Measurements from ENCODE around the gene COL9A2.

COL9A2 gene

DNA sequence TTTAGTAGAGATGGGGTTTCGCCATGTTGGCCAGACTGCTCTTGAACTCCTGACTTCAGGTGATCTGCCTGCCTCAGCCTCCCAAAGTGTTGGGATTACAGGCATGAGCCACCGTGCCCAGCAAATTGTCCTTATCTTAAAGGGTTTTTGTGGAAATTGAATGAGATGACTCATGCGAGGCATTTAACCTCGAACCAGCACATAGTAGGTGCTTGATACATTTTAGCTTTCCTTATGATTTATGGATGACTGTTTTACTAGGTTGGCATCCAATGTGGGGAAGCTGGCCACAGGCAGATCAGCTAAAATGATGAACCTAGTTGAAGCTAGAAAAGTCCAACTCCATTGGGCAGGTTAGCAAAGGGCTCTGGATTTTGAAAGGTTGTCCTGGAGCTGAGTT is 1.4 kb upstream of the COL9A2 start:
- no peak overlapping the region for H2AFZ ChIP-seq (ENCODE audit: low read length, unreplicated experiment)
- H3K4me3 ChIP-seq (ENCODE audit: low read depth, low read length) = no peak overlapping the region
- H3K36me3 ChIP-seq (ENCODE audit: insufficient read depth, low read length) = no peaks in the 10 kb centered on the region
- peaks cover 26% of the 10 kb centered on the region for H3K4me1 ChIP-seq (ENCODE audit: control insufficient read depth, insufficient read depth, low read length, unreplicated experiment)
- no peaks in the 10 kb centered on the region for H3K79me2 ChIP-seq (ENCODE audit: control insufficient read depth, insufficient read depth, low read length, unreplicated experiment)
- H3K27me3 ChIP-seq (ENCODE audit: insufficient read depth, low read length) = peaks cover 30% of the 10 kb centered on the region
- H3K27ac ChIP-seq (ENCODE audit: low read depth, low read length) = no peak overlapping the region

DNA sequence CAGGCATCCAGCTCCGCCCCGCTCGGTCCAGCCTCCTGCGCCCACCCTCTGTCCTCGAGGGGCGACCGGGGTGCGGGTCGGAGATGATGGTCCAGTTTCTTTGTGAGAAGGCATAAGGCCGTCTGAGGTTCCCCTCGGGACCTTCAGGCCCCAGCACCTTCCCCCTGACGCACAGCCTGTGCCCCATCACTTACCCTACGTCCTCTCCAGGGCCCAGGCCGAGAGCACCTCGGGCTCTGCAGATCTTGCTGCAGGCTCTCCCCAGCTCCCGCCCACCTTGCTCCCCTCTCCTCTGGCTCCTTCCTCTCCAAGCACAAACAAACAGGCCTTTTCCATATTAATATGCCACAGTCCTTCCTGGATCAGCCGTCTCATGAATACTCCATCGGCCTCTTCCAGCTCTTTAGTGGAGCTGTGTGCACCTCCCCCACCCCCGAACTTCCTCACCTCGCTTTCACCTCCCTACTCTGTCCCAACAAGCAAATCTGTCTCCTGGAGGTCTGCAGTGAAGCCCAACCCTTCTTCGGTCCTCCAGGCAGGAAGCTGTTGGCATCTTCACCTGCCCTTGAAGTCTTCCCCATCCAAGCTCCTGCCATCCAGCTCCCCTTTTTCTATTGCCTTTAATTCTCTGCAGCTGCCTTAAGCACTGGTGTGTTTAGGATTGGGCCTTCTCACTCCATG is 448 bp upstream of the COL9A2 start:
- Histone ChIP-seq H2AFZ (ENCODE audit: low read length, unreplicated experiment) (no peak overlapping the region), H3K4me3 (ENCODE audit: low read depth, low read length) (peak overlapping the region; percentile 72; the same call in 1 of the 2 replicates), H3K27me3 (ENCODE audit: insufficient read depth, low read length) (peaks cover 30% of the 10 kb centered on the region), H3K79me2 (ENCODE audit: control insufficient read depth, insufficient read depth, low read length, unreplicated experiment) (no peaks in the 10 kb centered on the region), H3K36me3 (ENCODE audit: insufficient read depth, low read length) (no peaks in the 10 kb centered on the region), H3K27ac (ENCODE audit: low read depth, low read length) (no peak overlapping the region), H3K4me1 (ENCODE audit: control insufficient read depth, insufficient read depth, low read length, unreplicated experiment) (peaks cover 35% of the 10 kb centered on the region)

DNA sequence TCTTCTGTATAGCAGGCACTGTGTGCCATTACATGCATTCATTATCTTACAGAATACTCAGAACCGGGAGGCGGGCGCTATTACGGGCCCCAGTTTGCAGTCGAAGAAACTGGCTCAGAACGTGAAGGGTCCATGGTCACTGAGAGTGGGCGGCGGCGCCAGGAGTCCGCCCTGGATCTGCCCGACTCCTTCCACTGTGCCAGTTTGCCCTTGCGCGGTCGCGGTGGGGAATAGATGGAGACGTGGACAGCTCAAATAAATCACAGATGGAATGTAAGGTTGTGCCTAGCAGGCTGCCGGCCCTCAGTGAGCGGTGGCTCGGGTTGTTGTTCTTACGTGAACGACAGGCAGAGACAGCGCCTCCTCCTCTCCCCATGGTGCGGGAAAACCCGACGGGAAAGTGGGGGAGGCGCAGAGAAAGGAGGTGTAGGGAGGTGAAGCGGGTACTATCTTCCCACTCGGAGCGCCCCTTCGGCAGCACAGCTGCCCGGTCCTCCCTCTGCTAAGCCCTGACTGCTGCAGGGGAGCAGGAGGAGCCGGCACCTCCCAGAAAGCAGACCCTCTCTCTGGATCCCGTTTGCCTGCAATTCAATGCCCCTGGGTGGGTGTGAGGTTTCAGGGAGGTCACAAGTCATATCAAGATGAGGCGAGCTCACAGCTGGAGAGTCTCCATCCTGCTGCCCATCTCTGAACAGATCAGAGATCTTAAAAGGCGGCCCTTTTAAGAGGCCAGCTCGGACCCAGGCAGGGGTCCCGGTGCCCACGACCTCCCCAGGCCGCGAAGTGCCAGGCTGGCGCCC is 1.1 kb downstream of the COL9A2 start:
- Histone ChIP-seq H3K79me2 (ENCODE audit: control insufficient read depth, insufficient read depth, low read length, unreplicated experiment) (no peaks in the 10 kb centered on the region), H3K4me3 (ENCODE audit: low read depth, low read length) (peak overlapping the region; percentile 72), H3K36me3 (ENCODE audit: insufficient read depth, low read length) (no peaks in the 10 kb centered on the region), H3K27me3 (ENCODE audit: insufficient read depth, low read length) (peaks cover 30% of the 10 kb centered on the region), H2AFZ (ENCODE audit: low read length, unreplicated experiment) (peak overlapping the region; percentile 77), H3K27ac (ENCODE audit: low read depth, low read length) (no peak overlapping the region), H3K4me1 (ENCODE audit: control insufficient read depth, insufficient read depth, low read length, unreplicated experiment) (peaks cover 39% of the 10 kb centered on the region)

DNA sequence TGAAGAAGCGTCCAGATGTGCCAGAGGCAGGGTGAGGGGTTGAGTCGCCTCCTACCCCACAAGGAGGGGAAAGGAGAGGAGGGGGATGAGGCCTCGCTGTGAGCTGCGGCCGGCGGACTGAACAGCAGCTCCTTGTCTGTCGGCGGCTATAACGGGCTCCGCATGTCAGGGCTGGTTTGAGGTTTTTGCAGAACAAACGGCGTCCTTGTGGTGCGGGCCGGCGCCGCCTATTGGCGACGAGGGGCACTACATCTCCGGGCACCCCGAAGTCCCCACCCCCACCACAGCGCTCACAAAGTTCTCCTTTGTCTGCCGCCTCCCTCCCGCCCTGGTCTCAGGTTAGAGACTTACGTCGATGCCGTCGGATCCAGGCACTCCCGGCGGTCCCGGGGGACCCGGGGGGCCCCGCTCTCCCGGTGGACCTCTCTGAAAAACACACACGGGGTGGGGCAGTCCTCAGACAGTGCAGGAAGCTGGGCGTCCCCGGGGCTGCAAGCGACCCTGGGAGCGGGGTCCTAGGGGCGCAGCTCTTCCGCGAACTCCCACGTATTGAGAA is 1.8 kb downstream of the COL9A2 start:
- peak overlapping the region; percentile 72 for H3K4me3 ChIP-seq (ENCODE audit: low read depth, low read length)
- H3K4me1 ChIP-seq (ENCODE audit: control insufficient read depth, insufficient read depth, low read length, unreplicated experiment) = peaks cover 39% of the 10 kb centered on the region
- no peaks in the 10 kb centered on the region for H3K79me2 ChIP-seq (ENCODE audit: control insufficient read depth, insufficient read depth, low read length, unreplicated experiment)
- peak overlapping the region; percentile 77 for H2AFZ ChIP-seq (ENCODE audit: low read length, unreplicated experiment)
- H3K27ac ChIP-seq (ENCODE audit: low read depth, low read length) = peak overlapping the region; percentile 64; the same call in 1 of the 2 replicates
- H3K36me3 ChIP-seq (ENCODE audit: insufficient read depth, low read length) = no peaks in the 10 kb centered on the region
- H3K27me3 ChIP-seq (ENCODE audit: insufficient read depth, low read length) = peaks cover 30% of the 10 kb centered on the region

DNA sequence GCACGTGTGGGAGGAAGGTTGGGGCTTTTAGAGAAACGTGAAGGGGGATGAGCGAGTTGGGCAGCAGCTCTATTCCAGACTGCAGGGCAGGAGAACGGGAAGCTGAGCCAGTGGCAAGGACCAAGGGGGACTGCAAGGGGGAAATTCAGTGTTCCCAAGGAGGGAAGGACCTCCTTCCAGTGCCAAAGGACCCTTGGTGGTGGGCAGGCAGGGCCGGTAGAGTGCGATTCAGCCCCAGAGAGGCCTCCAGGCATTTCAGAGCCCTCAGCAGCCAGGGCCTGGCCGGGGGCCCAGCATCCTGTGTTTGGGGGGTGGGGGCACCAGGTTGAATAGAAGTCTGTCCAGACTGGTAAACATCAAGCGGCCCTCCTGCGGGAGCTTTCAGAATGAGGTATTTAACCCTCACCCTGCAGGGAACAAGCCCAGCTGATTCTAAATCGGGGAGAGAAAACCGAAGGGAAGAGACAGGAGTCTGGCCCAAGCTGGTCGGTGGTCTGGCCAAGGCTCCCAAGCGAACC is 2.3 kb downstream of the COL9A2 start:
- peaks cover 39% of the 10 kb centered on the region for H3K4me1 ChIP-seq (ENCODE audit: control insufficient read depth, insufficient read depth, low read length, unreplicated experiment)
- H3K27ac ChIP-seq (ENCODE audit: low read depth, low read length) = peak overlapping the region; percentile 64
- peak overlapping the region; percentile 22 for H2AFZ ChIP-seq (ENCODE audit: low read length, unreplicated experiment)
- H3K4me3 ChIP-seq (ENCODE audit: low read depth, low read length) = peak overlapping the region; percentile 72
- H3K27me3 ChIP-seq (ENCODE audit: insufficient read depth, low read length) = peaks cover 30% of the 10 kb centered on the region
- no peaks in the 10 kb centered on the region for H3K79me2 ChIP-seq (ENCODE audit: control insufficient read depth, insufficient read depth, low read length, unreplicated experiment)
- H3K36me3 ChIP-seq (ENCODE audit: insufficient read depth, low read length) = no peaks in the 10 kb centered on the region

DNA sequence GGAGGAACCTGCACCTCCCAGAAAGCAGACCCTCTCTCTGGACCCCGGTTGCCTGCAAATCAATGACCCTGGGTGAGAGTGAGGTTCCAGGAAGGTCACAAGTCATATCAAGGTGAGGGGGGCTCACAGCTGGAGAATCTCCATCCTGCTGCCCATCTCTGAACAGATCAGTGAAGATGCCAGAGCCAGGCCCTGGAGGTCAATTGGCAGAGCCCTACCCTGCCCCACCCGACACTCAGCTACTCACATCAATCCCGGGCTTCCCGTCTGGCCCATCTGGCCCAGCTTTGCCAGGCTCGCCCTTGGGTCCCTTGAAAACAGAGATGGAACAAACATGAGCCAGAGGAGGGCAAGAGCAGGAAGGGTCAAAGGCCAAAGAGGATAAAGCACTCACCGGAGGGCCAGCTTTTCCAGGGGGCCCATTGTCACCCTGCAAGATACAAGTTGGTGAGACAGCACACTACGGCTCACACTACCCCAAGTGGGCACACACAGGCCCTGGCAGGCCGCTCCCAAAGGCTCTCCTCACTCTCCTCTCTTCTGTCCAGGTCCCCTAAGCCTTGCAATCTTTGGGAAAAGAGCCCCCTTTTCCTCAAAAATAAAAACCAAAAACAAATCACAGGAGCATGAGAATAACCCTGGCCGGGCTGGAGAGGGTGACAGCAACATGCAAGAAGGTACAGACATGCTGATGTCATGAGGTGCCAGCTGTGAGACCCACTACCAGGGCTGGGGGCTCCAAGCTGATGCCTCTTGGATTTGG is 2.9 kb downstream of the COL9A2 start:
- Histone ChIP-seq H3K4me3 (ENCODE audit: low read depth, low read length) (peak overlapping the region; percentile 72; the same call in 1 of the 2 replicates), H3K4me1 (ENCODE audit: control insufficient read depth, insufficient read depth, low read length, unreplicated experiment) (peaks cover 39% of the 10 kb centered on the region), H3K27me3 (ENCODE audit: insufficient read depth, low read length) (peaks cover 30% of the 10 kb centered on the region), H3K36me3 (ENCODE audit: insufficient read depth, low read length) (no peaks in the 10 kb centered on the region), H2AFZ (ENCODE audit: low read length, unreplicated experiment) (no peak overlapping the region), H3K79me2 (ENCODE audit: control insufficient read depth, insufficient read depth, low read length, unreplicated experiment) (no peaks in the 10 kb centered on the region), H3K27ac (ENCODE audit: low read depth, low read length) (peak overlapping the region; percentile 64)

DNA sequence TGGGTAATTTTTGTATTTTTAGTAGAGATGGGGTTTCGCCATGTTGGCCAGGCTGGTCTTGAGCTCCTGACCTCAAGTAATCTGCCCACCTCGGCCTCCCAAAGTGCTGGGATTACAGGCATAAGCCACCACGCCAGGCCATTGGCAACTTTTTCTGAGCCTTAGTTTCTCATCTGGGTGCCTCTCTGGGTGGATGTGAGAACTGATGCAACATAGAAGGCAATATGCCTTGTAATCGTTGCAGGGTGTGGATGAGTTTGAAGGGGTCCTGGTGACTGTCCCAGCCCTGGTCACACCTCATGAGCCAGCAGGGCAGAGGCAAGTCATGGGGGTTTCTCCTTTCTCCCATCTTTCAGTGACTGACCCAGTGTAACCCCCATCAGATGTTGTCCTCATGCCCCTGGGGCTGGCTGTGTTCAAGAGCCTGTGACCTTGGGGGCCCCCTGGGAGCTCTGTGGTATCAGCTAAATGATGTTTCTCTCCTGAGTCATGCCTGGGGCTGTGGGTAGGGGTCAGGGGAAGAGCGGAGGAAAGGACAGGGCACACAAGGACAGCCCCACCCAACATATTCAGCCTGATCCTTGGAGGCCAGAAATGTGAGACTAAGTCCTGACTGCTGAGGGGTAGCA is 3.6 kb downstream of the COL9A2 start:
- peak overlapping the region; percentile 34; the same call in 1 of the 2 replicates for H3K4me3 ChIP-seq (ENCODE audit: low read depth, low read length)
- H3K27me3 ChIP-seq (ENCODE audit: insufficient read depth, low read length) = peaks cover 29% of the 10 kb centered on the region
- peaks cover 39% of the 10 kb centered on the region for H3K4me1 ChIP-seq (ENCODE audit: control insufficient read depth, insufficient read depth, low read length, unreplicated experiment)
- H3K79me2 ChIP-seq (ENCODE audit: control insufficient read depth, insufficient read depth, low read length, unreplicated experiment) = no peaks in the 10 kb centered on the region
- H3K36me3 ChIP-seq (ENCODE audit: insufficient read depth, low read length) = no peaks in the 10 kb centered on the region
- no peak overlapping the region for H2AFZ ChIP-seq (ENCODE audit: low read length, unreplicated experiment)
- peak overlapping the region; percentile 64 for H3K27ac ChIP-seq (ENCODE audit: low read depth, low read length)

DNA sequence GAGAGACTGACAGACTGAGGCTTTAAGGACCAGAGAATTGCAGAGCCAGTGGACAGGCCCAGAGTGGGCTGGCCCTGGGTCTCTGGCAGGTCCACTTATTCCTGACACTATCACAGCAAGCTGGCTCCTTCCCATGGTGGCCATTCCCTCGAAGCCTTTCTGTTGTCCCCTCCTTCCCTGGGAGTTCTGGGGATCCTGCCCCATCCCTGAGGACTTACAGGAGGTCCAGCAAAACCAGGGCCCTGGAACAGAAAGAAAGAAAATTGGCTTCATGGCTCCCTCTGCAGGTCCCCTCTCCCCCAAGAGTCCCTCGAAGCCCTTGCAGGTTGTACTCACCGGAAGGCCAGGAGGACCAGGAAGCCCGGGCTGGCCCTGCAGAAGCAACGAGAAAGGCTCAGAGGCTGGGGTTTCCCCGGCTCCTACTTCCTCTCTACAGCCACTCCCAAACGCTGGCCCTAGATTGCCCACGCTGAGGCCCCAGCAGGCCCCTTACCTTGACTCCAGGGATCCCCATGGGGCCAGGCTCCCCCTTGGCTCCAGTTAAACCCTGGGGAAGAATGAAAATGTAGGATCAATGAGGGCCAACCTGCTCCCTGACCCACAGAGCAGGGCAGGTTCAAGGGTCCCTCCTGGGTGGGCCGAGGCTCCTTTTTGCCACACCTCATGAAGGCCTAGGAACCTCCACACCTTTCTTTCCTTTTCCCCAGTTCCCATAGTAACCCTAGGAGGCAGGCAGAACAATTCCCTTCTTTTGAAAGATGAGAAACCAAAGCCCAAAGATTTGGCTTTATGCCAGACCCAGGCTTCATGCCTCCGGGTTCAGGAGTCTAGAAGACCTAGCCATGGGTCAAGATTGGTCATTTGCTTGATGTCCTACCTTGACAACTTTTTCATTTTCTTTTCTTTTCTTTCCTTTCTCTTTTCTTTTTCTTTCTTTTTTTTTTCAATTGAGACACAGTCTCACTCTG is 4.6 kb downstream of the COL9A2 start:
- peaks cover 39% of the 10 kb centered on the region for H3K4me1 ChIP-seq (ENCODE audit: control insufficient read depth, insufficient read depth, low read length, unreplicated experiment)
- no peak overlapping the region for H2AFZ ChIP-seq (ENCODE audit: low read length, unreplicated experiment)
- peaks cover 22% of the 10 kb centered on the region for H3K27me3 ChIP-seq (ENCODE audit: insufficient read depth, low read length)
- H3K4me3 ChIP-seq (ENCODE audit: low read depth, low read length) = no peak overlapping the region
- H3K79me2 ChIP-seq (ENCODE audit: control insufficient read depth, insufficient read depth, low read length, unreplicated experiment) = no peaks in the 10 kb centered on the region
- peak overlapping the region; percentile 64 for H3K27ac ChIP-seq (ENCODE audit: low read depth, low read length)
- H3K36me3 ChIP-seq (ENCODE audit: insufficient read depth, low read length) = no peaks in the 10 kb centered on the region

DNA sequence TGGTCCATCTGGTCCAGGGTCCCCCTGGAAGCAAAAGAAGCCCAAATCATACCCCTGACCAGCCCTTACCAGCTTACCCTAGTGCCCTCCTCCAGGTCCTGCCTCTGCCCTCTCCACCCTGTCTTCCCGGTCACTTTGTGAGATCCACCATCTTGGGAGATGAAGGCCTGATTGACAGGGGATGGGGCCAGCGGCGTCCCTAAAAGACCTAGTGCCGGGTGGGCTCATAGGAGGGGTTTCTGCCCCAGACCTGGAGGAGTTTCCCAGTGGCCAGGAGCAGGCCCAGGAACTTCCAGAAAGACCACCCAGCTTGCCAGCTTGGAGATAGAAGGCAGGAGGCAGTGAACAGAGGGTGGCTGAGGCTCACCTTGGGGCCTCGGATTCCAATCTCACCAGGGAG is 5.4 kb downstream of the COL9A2 start:
- Histone ChIP-seq H3K4me1 (ENCODE audit: control insufficient read depth, insufficient read depth, low read length, unreplicated experiment) (peaks cover 39% of the 10 kb centered on the region), H3K27me3 (ENCODE audit: insufficient read depth, low read length) (peaks cover 13% of the 10 kb centered on the region), H2AFZ (ENCODE audit: low read length, unreplicated experiment) (no peak overlapping the region), H3K36me3 (ENCODE audit: insufficient read depth, low read length) (no peaks in the 10 kb centered on the region), H3K4me3 (ENCODE audit: low read depth, low read length) (no peak overlapping the region), H3K79me2 (ENCODE audit: control insufficient read depth, insufficient read depth, low read length, unreplicated experiment) (no peaks in the 10 kb centered on the region), H3K27ac (ENCODE audit: low read depth, low read length) (no peak overlapping the region)
